Coronary artery (tissue), 2 donors: ENCODE measurements around the gene DENND2A.

ENCODE experiments used
- DNase-seq: peaks from one replicate; pipeline ENCODE4 v3.0.0-alpha.2; 2017; ENCODE audit warnings: low spot score
- H3K27ac ChIP-seq, 2 donors: fragments of 200-600 bp; sonication (generic); one replicate each; pipeline ENCODE4 v1.5.1; 2016 to 2019
- H3K4me3 ChIP-seq: fragments of 200-600 bp; sonication (generic); 2 replicates; pipeline ENCODE4 v1.5.1; 2016; ENCODE audit warnings: mild to moderate bottlenecking, moderate library complexity
- CTCF ChIP-seq: fragments of 200-600 bp; sonication (generic); IDR thresholded peaks from one replicate; pipeline ENCODE4 v1.5.1; 2019; ENCODE audit warnings: antibody characterized with exemption

Gene DENND2A

GRCh38 chr7:140684066-140684950 lies 43.7 kb upstream of the DENND2A start:
- no peak for TF ChIP-seq CTCF
- H3K27ac ChIP-seq: no peak overlapping the region
- no peak overlapping the region for H3K4me3 ChIP-seq
- peak; percentile 50 for DNase-seq

GRCh38 chr7:140683657-140684056 lies 43.0 kb upstream of the DENND2A start:
- peak; percentile 55 for DNase-seq
- Histone ChIP-seq H3K27ac (no peak overlapping the region), H3K4me3 (no peak overlapping the region)
- TF ChIP-seq CTCF: no peak

GRCh38 chr7:140681766-140682165 lies 41.2 kb upstream of the DENND2A start:
- Histone ChIP-seq H3K4me3 (no peak overlapping the region), H3K27ac (no peak overlapping the region)
- TF ChIP-seq CTCF: no peak
- DNase-seq: no peak

GRCh38 chr7:140680886-140681285 lies 40.3 kb upstream of the DENND2A start:
- Histone ChIP-seq H3K4me3 (no peak overlapping the region), H3K27ac (no peak overlapping the region)
- no peak for DNase-seq
- TF ChIP-seq CTCF: no peak

- Histone ChIP-seq H3K4me3 (no peak overlapping the region), H3K27ac (no peak overlapping the region)
- no peak for TF ChIP-seq CTCF
- no peak for DNase-seq
Observed at GRCh38 chr7:140679186-140679585, 38.6 kb upstream of the DENND2A start.

- no peak for DNase-seq
- H3K27ac ChIP-seq: no peak overlapping the region
- H3K4me3 ChIP-seq: no peak overlapping the region
- TF ChIP-seq CTCF: no peak
Observed at GRCh38 chr7:140678816-140679130, 38.2 kb upstream of the DENND2A start.
